Astrocyte of the cerebellum (primary cell): ENCODE measurements around the gene TNNT1.
"Not testable (repeated sequence)": the region's sequence is repeated elsewhere in the genome, so short reads cannot be mapped to it uniquely, and the experiment has no call there.

Experiments
- DNase-seq: peaks from one replicate; pipeline ENCODE4 v3.0.0-alpha.2; 2011; ENCODE audit warnings: low read depth
- H3K4me3 ChIP-seq: 2 replicates; pipeline ENCODE4 v1.5.1; 2011; ENCODE audit warnings: mild to moderate bottlenecking, low read depth, low read length, moderate library complexity
- CTCF ChIP-seq: IDR thresholded peaks from 2 replicates; pipeline ENCODE4 v1.5.1; 2012; ENCODE audit warnings: low read length, low read depth, moderate library complexity, mild to moderate bottlenecking; ENCODE audit errors: missing control alignments
- in situ Hi-C: cut with HindIII; loops from 2 replicates; pipeline ENCODE4 v1.10.0; 2017; ENCODE audit warnings: low sequenced_read_pairs

Gene TNNT1

GRCh38 chr19:55109527-55110291 lies 39.3 kb downstream of the TNNT1 start:
- no peak for DNase-seq
- TF ChIP-seq CTCF: no peak
- no peak overlapping the region for H3K4me3 ChIP-seq
- in situ Hi-C loops: no loop called here

GRCh38 chr19:55107252-55107651 lies 41.8 kb downstream of the TNNT1 start:
- DNase-seq, H3K4me3 ChIP-seq, in situ Hi-C loops: not testable (repeated sequence)

GRCh38 chr19:55106591-55106990 lies 42.4 kb downstream of the TNNT1 start:
- no peak for TF ChIP-seq CTCF
- H3K4me3 ChIP-seq: no peak overlapping the region
- DNase-seq: no peak
- in situ Hi-C loops: no loop called here

GRCh38 chr19:55105237-55105636 lies 43.8 kb downstream of the TNNT1 start:
- H3K4me3 ChIP-seq: no peak overlapping the region
- in situ Hi-C loops: no loop called here
- TF ChIP-seq CTCF: no peak
- DNase-seq: no peak

- in situ Hi-C loops: no loop called here
- no peak for TF ChIP-seq CTCF
- H3K4me3 ChIP-seq: no peak overlapping the region
- DNase-seq: no peak
These were observed 45.8 kb downstream of the TNNT1 start for GRCh38 chr19:55103190-55103589.

GRCh38 chr19:55101261-55101660 lies 47.7 kb downstream of the TNNT1 start:
- TF ChIP-seq CTCF: no peak
- no peak for DNase-seq
- H3K4me3 ChIP-seq: no peak overlapping the region
- in situ Hi-C loops: no loop called here

- no peak for DNase-seq
- no peak overlapping the region for H3K4me3 ChIP-seq
- peak; percentile 8 for TF ChIP-seq CTCF
- in situ Hi-C loops: no loop called here
These were observed 49.2 kb downstream of the TNNT1 start for GRCh38 chr19:55099557-55100506.
